Measurements from ENCODE around the gene RNF220.

- TF ChIP-seq POLR2A (IDR thresholded peaks at IDR 0.05; ENCODE audit: low read depth, low read length) = no peak
- no peak for TF ChIP-seq POLR2AphosphoS5 (IDR thresholded peaks at IDR 0.05; ENCODE audit: low read depth, low read length)
Measured at GRCh38 chr1:44511769-44512168, 106.7 kb downstream of the RNF220 start.

Measured in GM12892 (cell line).